ENCODE results near the gene ROR2.
A peak's percentile ranks its signal among the peaks of the same experiment; 100 is the strongest.

ROR2 gene

GRCh38 chr9:91899219-91899563, 50.8 kb downstream of the ROR2 start:
- no peaks in the 10 kb centered on the region for H3K27me3 ChIP-seq (replicated peaks; ENCODE audit: control insufficient read depth, insufficient read depth, low read length)
- no peak for DNase-seq (ENCODE audit: low read depth)
- no peaks in the 10 kb centered on the region for H3K9me3 ChIP-seq (ENCODE audit: control insufficient read depth, low read length)
- no peaks in the 10 kb centered on the region for H3K36me3 ChIP-seq (ENCODE audit: control insufficient read depth, insufficient read depth, low read length, severe bottlenecking)
- H3K4me1 ChIP-seq (ENCODE audit: control insufficient read depth, insufficient read depth, low read length) = peaks cover 36% of the 10 kb centered on the region
- no peak overlapping the region for H3K9ac ChIP-seq (ENCODE audit: low read length)
- no peak overlapping the region for H3K4me3 ChIP-seq (ENCODE audit: low read length)

- Histone ChIP-seq H3K27me3 (replicated peaks; ENCODE audit: control insufficient read depth, insufficient read depth, low read length) (no peaks in the 10 kb centered on the region), H3K36me3 (ENCODE audit: control insufficient read depth, insufficient read depth, low read length, severe bottlenecking) (no peaks in the 10 kb centered on the region), H3K4me3 (ENCODE audit: low read length) (no peak overlapping the region), H3K9ac (ENCODE audit: low read length) (no peak overlapping the region), H3K4me1 (ENCODE audit: control insufficient read depth, insufficient read depth, low read length) (peaks cover 36% of the 10 kb centered on the region), H3K9me3 (ENCODE audit: control insufficient read depth, low read length) (no peaks in the 10 kb centered on the region)
- no peak for DNase-seq (ENCODE audit: low read depth)
Observed at GRCh38 chr9:91898451-91899218, 51.4 kb downstream of the ROR2 start.

GRCh38 chr9:91897201-91897600, 52.8 kb downstream of the ROR2 start:
- DNase-seq (ENCODE audit: low read depth) = no peak
- no peaks in the 10 kb centered on the region for H3K36me3 ChIP-seq (ENCODE audit: control insufficient read depth, insufficient read depth, low read length, severe bottlenecking)
- H3K27me3 ChIP-seq (replicated peaks; ENCODE audit: control insufficient read depth, insufficient read depth, low read length) = no peaks in the 10 kb centered on the region
- H3K4me3 ChIP-seq (ENCODE audit: low read length) = peak overlapping the region; percentile 36
- H3K9me3 ChIP-seq (ENCODE audit: control insufficient read depth, low read length) = no peaks in the 10 kb centered on the region
- H3K4me1 ChIP-seq (ENCODE audit: control insufficient read depth, insufficient read depth, low read length) = peaks cover 36% of the 10 kb centered on the region
- H3K9ac ChIP-seq (ENCODE audit: low read length) = peak overlapping the region; percentile 49

- H3K4me3 ChIP-seq (ENCODE audit: low read length) = peak overlapping the region; percentile 36
- no peaks in the 10 kb centered on the region for H3K9me3 ChIP-seq (ENCODE audit: control insufficient read depth, low read length)
- no peaks in the 10 kb centered on the region for H3K27me3 ChIP-seq (replicated peaks; ENCODE audit: control insufficient read depth, insufficient read depth, low read length)
- peak overlapping the region; percentile 49 for H3K9ac ChIP-seq (ENCODE audit: low read length)
- no peaks in the 10 kb centered on the region for H3K36me3 ChIP-seq (ENCODE audit: control insufficient read depth, insufficient read depth, low read length, severe bottlenecking)
- peaks cover 36% of the 10 kb centered on the region for H3K4me1 ChIP-seq (ENCODE audit: control insufficient read depth, insufficient read depth, low read length)
- peak; percentile 92 for DNase-seq (ENCODE audit: low read depth)
Observed at GRCh38 chr9:91896513-91897121, 53.4 kb downstream of the ROR2 start.

- Histone ChIP-seq H3K4me1 (ENCODE audit: control insufficient read depth, insufficient read depth, low read length) (peaks cover 36% of the 10 kb centered on the region), H3K27me3 (replicated peaks; ENCODE audit: control insufficient read depth, insufficient read depth, low read length) (no peaks in the 10 kb centered on the region), H3K4me3 (ENCODE audit: low read length) (no peak overlapping the region), H3K9ac (ENCODE audit: low read length) (peak overlapping the region; percentile 49), H3K36me3 (ENCODE audit: control insufficient read depth, insufficient read depth, low read length, severe bottlenecking) (no peaks in the 10 kb centered on the region), H3K9me3 (ENCODE audit: control insufficient read depth, low read length) (no peaks in the 10 kb centered on the region)
- peak; percentile 31 for DNase-seq (ENCODE audit: low read depth)
Observed at GRCh38 chr9:91896097-91896496, 53.9 kb downstream of the ROR2 start.

- no peaks in the 10 kb centered on the region for H3K36me3 ChIP-seq (ENCODE audit: control insufficient read depth, insufficient read depth, low read length, severe bottlenecking)
- H3K27me3 ChIP-seq (replicated peaks; ENCODE audit: control insufficient read depth, insufficient read depth, low read length) = no peaks in the 10 kb centered on the region
- H3K9me3 ChIP-seq (ENCODE audit: control insufficient read depth, low read length) = no peaks in the 10 kb centered on the region
- DNase-seq (ENCODE audit: low read depth) = no peak
- H3K9ac ChIP-seq (ENCODE audit: low read length) = no peak overlapping the region
- H3K4me1 ChIP-seq (ENCODE audit: control insufficient read depth, insufficient read depth, low read length) = peaks cover 29% of the 10 kb centered on the region
- no peak overlapping the region for H3K4me3 ChIP-seq (ENCODE audit: low read length)
Observed at GRCh38 chr9:91894536-91894935, 55.5 kb downstream of the ROR2 start.

GRCh38 chr9:91894023-91894422, 56.0 kb downstream of the ROR2 start:
- no peak overlapping the region for H3K4me3 ChIP-seq (ENCODE audit: low read length)
- peaks cover 27% of the 10 kb centered on the region for H3K4me1 ChIP-seq (ENCODE audit: control insufficient read depth, insufficient read depth, low read length)
- H3K36me3 ChIP-seq (ENCODE audit: control insufficient read depth, insufficient read depth, low read length, severe bottlenecking) = no peaks in the 10 kb centered on the region
- H3K27me3 ChIP-seq (replicated peaks; ENCODE audit: control insufficient read depth, insufficient read depth, low read length) = no peaks in the 10 kb centered on the region
- H3K9me3 ChIP-seq (ENCODE audit: control insufficient read depth, low read length) = no peaks in the 10 kb centered on the region
- no peak overlapping the region for H3K9ac ChIP-seq (ENCODE audit: low read length)
- DNase-seq (ENCODE audit: low read depth) = no peak

- no peaks in the 10 kb centered on the region for H3K9me3 ChIP-seq (ENCODE audit: control insufficient read depth, low read length)
- H3K4me1 ChIP-seq (ENCODE audit: control insufficient read depth, insufficient read depth, low read length) = peaks cover 16% of the 10 kb centered on the region
- no peak overlapping the region for H3K9ac ChIP-seq (ENCODE audit: low read length)
- no peak for DNase-seq (ENCODE audit: low read depth)
- H3K27me3 ChIP-seq (replicated peaks; ENCODE audit: control insufficient read depth, insufficient read depth, low read length) = no peaks in the 10 kb centered on the region
- no peaks in the 10 kb centered on the region for H3K36me3 ChIP-seq (ENCODE audit: control insufficient read depth, insufficient read depth, low read length, severe bottlenecking)
- H3K4me3 ChIP-seq (ENCODE audit: low read length) = no peak overlapping the region
Observed at GRCh38 chr9:91891915-91892314, 58.1 kb downstream of the ROR2 start.

- no peaks in the 10 kb centered on the region for H3K27me3 ChIP-seq (replicated peaks; ENCODE audit: control insufficient read depth, insufficient read depth, low read length)
- H3K9me3 ChIP-seq (ENCODE audit: control insufficient read depth, low read length) = no peaks in the 10 kb centered on the region
- H3K9ac ChIP-seq (ENCODE audit: low read length) = no peak overlapping the region
- H3K4me3 ChIP-seq (ENCODE audit: low read length) = no peak overlapping the region
- no peaks in the 10 kb centered on the region for H3K36me3 ChIP-seq (ENCODE audit: control insufficient read depth, insufficient read depth, low read length, severe bottlenecking)
- DNase-seq (ENCODE audit: low read depth) = no peak
- peaks cover 9% of the 10 kb centered on the region for H3K4me1 ChIP-seq (ENCODE audit: control insufficient read depth, insufficient read depth, low read length)
Observed at GRCh38 chr9:91890662-91891061, 59.4 kb downstream of the ROR2 start.

GRCh38 chr9:91889161-91889911, 60.7 kb downstream of the ROR2 start:
- Histone ChIP-seq H3K9ac (ENCODE audit: low read length) (no peak overlapping the region), H3K9me3 (ENCODE audit: control insufficient read depth, low read length) (no peaks in the 10 kb centered on the region), H3K36me3 (ENCODE audit: control insufficient read depth, insufficient read depth, low read length, severe bottlenecking) (no peaks in the 10 kb centered on the region), H3K4me3 (ENCODE audit: low read length) (no peak overlapping the region), H3K4me1 (ENCODE audit: control insufficient read depth, insufficient read depth, low read length) (peaks cover 17% of the 10 kb centered on the region), H3K27me3 (replicated peaks; ENCODE audit: control insufficient read depth, insufficient read depth, low read length) (no peaks in the 10 kb centered on the region)
- DNase-seq (ENCODE audit: low read depth) = no peak

- Histone ChIP-seq H3K4me3 (ENCODE audit: low read length) (no peak overlapping the region), H3K27me3 (replicated peaks; ENCODE audit: control insufficient read depth, insufficient read depth, low read length) (no peaks in the 10 kb centered on the region), H3K36me3 (ENCODE audit: control insufficient read depth, insufficient read depth, low read length, severe bottlenecking) (no peaks in the 10 kb centered on the region), H3K9ac (ENCODE audit: low read length) (peak overlapping the region; percentile 21), H3K9me3 (ENCODE audit: control insufficient read depth, low read length) (no peaks in the 10 kb centered on the region), H3K4me1 (ENCODE audit: control insufficient read depth, insufficient read depth, low read length) (peaks cover 19% of the 10 kb centered on the region)
- no peak for DNase-seq (ENCODE audit: low read depth)
Observed at GRCh38 chr9:91886414-91887076, 63.5 kb downstream of the ROR2 start.

Measured in adipocyte (in vitro differentiated cells).